NCI-H1694 treated with DMSO at 0.1 percent for 48 hours (cell line): ENCODE results near the gene UTP25.
"Not testable (repeated sequence)": the region's sequence is repeated elsewhere in the genome, so short reads cannot be mapped to it uniquely, and the experiment has no call there.

Source experiments
- DNase-seq: peaks from one replicate; lab custom pipeline; 2025; lab: John Stamatoyannopoulos, UW

Gene UTP25

GRCh38 chr1:209871430-209871829 lies 43.7 kb downstream of the UTP25 start:
- DNase-seq, result no peak

- no peak for DNase-seq
These were observed 45.5 kb downstream of the UTP25 start for GRCh38 chr1:209873067-209873799.

- peak; percentile 90 for DNase-seq
These were observed 47.7 kb downstream of the UTP25 start for GRCh38 chr1:209875515-209875914.

- peak; percentile 84 for DNase-seq
These were observed 48.5 kb downstream of the UTP25 start for GRCh38 chr1:209876078-209876800.

GRCh38 chr1:209877087-209877764 lies 49.5 kb downstream of the UTP25 start:
- DNase-seq, result no peak

GRCh38 chr1:209878964-209879363 lies 51.2 kb downstream of the UTP25 start:
- DNase-seq, result no peak

GRCh38 chr1:209879539-209879938 lies 51.8 kb downstream of the UTP25 start:
- peak; percentile 91 for DNase-seq

GRCh38 chr1:209880031-209880430 lies 52.3 kb downstream of the UTP25 start:
- peak; percentile 47 for DNase-seq

- DNase-seq, result no peak
These were observed 53.8 kb downstream of the UTP25 start for GRCh38 chr1:209881619-209882018.

GRCh38 chr1:209882286-209882685 lies 54.5 kb downstream of the UTP25 start:
- no peak for DNase-seq

- peak; percentile 75 for DNase-seq
These were observed 55.2 kb downstream of the UTP25 start for GRCh38 chr1:209882942-209883340.

GRCh38 chr1:209883341-209883971 lies 55.7 kb downstream of the UTP25 start:
- peak; percentile 87 for DNase-seq

GRCh38 chr1:209884249-209884648 lies 56.5 kb downstream of the UTP25 start:
- DNase-seq, result no peak

- peak; percentile 28 for DNase-seq
These were observed 56.9 kb downstream of the UTP25 start for GRCh38 chr1:209884665-209885117.

- DNase-seq, result no peak
These were observed 57.8 kb downstream of the UTP25 start for GRCh38 chr1:209885403-209886218.

- peak; percentile 50 for DNase-seq
These were observed 58.4 kb downstream of the UTP25 start for GRCh38 chr1:209886219-209886536.

GRCh38 chr1:209888291-209889076 lies 60.7 kb downstream of the UTP25 start:
- DNase-seq, result not testable (repeated sequence)

- no peak for DNase-seq
These were observed 61.3 kb downstream of the UTP25 start for GRCh38 chr1:209889077-209889418.

- no peak for DNase-seq
These were observed 63.0 kb downstream of the UTP25 start for GRCh38 chr1:209890641-209891330.

GRCh38 chr1:209893751-209894150 lies 66.0 kb downstream of the UTP25 start:
- no peak for DNase-seq
